HepG2 (cell line): ENCODE measurements around the gene RNLS.

ENCODE experiments used
- HNF4A ChIP-seq: sonication (generic); formaldehyde crosslinking; IDR thresholded peaks from 2 replicates; pipeline ENCODE4 v1.4.0; 2020; ENCODE audit warnings: missing genetic modification reagents
- PITX1 ChIP-seq: sonication (generic); formaldehyde crosslinking; IDR thresholded peaks from 2 replicates; pipeline ENCODE4 v1.5.1; 2020; ENCODE audit warnings: mild to moderate bottlenecking, missing genetic modification reagents
- POLR2G ChIP-seq: fragments of 200-400 bp; formaldehyde crosslinking; IDR thresholded peaks from 2 replicates; pipeline ENCODE4 v1.6.1; 2018; ENCODE audit warnings: mild to moderate bottlenecking, low read depth, low read length, moderate library complexity

DNA sequence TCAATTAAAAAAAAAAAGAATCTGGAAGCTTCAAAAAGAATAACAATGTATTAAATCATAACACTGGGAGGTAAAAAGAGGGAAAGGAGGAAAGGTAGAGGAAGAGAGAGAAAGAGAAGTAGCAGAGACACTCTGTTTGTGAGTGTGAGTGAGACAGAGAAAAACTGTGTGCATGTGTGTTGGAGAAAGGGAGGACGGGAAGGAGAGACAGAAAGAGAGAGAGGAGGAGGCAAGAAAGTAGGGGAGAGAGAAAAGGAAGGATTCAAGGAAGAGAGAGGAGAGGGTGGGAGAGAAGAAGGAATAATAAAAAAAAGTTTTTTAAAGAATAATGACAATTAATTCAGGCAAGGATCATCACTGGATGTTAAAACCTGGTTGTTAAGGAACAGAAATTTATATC, 77.9 kb downstream of the RNLS start:
- TF ChIP-seq PITX1 (CRISPR knock-in tag) (no peak), HNF4A (CRISPR knock-in tag) (no peak), POLR2G (no peak)
